Sciatic nerve (tissue), 2 donors: ENCODE measurements around the gene HDAC4. TPM values are rescaled to one million over a fixed set of nuclear protein-coding genes. Genes with fewer than 3 reads are reported as not detected.

ENCODE experiments used
- ATAC-seq: fragments of 200-7000 bp; cut with Tn5 transposase; one replicate; pipeline ENCODE4 v1.9.1; 2020; ENCODE audit warnings: mild to moderate bottlenecking, moderate library complexity
- DNase-seq: peaks from one replicate; pipeline ENCODE4 v3.0.0-alpha.2; 2020; ENCODE audit warnings: low spot score
- intact Hi-C: fragments of 100-400 bp; cut with DNase I; formaldehyde crosslinking; loops from one replicate; pipeline ENCODE4 v1.14.2; 2022
- total RNA-seq: library from RNA; stranded (reverse); fragmentation: NEBNext Ultra II Directional; extraction: Animal tissue kit (Norgen Biotek cat#: 25700); gene quantifications from one replicate; pipeline ENCODE4 v1.2.1, GENCODE V29; 2021
- donor health status: DM: no; HTN: no; CAD: no.
- donor health status: DM: no; HTN: no; CAD: no.

The HDAC4 gene
- total RNA-seq, 1 donor from 2014 or later, result 99.5 TPM

GRCh38 chr2:239212929-239213642, 187.7 kb downstream of the HDAC4 start:
- DNase-seq (no peak), ATAC-seq (peak; percentile 66)
- intact Hi-C loops, result no loop called here

DNA sequence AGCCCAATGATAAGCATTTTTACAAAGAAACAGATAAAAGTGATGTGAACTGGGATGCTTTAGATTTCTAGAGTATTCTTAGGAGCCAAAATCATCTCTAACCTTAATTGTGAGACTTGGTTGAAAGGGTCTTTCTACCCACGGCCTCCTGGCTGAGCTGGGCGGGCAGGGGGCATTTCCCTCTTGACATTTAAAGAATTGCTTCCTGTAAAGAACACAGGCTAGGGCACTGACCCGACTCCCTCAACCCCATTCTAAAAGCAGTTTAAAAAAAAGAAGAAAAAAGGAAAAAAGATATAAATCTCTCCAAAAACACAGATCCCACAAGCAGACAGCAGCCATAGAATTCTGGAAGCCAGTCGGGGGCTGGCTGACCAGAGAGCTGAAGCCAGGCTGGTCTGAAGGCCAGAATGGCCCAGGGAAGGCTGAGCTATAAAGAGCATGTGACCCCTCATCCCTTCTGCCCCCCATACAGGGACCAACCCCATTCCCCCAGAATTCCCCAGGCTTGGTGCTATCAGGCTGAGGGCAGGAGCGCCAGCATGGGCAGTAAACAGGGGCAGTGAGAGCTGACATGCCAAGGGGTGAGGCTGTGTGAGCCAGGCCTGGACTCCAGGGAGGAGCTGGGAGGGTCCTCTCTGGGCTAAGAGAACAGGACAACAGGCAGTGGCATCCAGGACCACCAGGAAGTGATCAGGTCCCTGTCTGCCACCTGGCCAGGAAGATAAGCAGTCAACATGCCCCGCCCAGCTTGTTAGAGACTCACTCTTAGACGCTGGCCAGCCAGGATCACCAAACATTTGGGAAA, 188.5 kb downstream of the HDAC4 start:
- DNase-seq (no peak), ATAC-seq (peak; percentile 16)
- intact Hi-C loops, result no loop called here

DNA sequence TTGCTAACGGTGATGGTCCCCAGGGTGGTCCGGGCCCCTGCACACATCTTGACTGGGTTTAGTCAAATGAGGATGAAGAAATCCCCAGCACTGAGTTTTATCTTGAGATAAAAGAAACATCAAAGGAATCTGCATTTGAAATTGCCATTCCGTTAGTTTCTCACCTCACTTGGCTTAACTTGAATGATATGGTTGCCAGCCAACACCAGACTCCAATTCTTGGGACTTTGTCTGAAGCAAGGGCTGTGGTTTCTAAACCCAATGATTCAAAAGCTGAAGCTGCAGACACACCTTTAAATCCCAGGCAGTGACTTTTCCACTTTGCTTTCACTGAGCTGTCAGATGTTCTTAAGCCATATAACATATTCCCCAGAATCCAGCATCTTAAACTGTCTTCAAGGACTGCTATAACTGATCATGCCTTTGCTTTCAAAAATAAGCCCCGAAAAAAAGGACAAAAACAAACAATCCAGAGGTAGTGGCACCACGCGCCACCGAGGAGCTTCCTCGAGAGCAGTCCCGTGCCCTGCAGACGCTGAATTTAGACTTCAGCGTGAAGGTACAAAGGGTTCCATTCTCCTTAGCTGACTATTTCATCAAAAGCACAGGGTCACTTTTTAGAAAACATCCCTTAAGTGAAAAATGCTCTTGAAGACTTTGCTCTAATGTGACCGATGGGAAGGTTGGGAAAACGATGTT, 189.3 kb downstream of the HDAC4 start:
- intact Hi-C loops, result no loop called here
- DNase-seq, result no peak
- ATAC-seq, result peak; percentile 62

DNA sequence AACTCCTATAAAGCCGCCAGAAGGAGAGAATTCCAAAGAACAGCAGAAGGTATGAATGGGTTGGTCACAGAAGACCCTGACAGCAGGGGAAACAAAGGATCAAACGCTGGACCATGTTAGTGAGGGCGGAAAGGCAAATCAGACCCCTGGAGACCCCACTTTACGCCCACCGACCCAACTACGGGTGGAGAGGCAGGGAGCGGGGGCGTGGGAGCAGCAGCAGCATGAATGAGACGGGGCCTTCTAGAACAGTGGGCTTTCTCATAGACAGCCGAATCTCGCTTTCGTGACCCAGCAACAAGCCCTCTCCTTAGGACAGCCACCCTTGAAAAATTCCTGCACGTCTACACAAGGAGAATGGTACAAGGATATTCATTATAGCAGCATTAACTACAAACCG, 191.0 kb downstream of the HDAC4 start:
- ATAC-seq (peak; percentile 3), DNase-seq (no peak)
- intact Hi-C loops, result no loop called here

DNA sequence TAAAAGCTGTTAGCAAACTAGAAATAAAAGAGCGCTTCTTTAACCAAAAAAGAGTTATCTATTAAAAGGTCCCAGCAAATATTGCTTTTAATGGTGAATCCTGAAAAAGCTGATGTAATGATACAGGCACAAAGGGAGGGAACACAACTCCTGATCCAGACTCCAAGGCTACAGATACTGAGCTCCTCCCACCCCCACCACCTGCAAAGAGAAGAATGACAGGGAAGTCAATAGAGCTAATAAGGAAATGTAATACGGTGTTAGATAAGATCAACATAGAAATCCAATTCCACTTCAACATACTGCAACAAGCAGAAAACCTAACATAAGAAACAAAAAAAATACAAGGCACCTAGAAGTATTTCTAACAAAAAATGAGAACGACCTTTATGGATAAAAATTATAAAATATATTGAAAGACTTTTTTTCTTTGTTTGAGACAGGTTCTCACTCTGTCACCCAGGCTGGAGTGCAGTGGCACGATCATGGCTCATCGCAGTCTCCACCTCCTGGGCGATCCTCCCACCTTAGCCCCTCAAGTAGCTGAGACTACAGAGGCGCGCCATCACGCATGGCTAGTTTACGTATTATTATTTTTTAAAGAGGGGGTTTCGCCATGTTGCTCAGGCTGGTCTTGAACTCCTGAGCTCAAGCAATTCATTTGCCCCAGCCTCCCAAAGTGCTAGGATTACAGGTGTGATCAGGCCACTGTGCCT, 192.2 kb downstream of the HDAC4 start:
- intact Hi-C loops, result no loop called here
- no peak for ATAC-seq
- DNase-seq, result no peak

DNA sequence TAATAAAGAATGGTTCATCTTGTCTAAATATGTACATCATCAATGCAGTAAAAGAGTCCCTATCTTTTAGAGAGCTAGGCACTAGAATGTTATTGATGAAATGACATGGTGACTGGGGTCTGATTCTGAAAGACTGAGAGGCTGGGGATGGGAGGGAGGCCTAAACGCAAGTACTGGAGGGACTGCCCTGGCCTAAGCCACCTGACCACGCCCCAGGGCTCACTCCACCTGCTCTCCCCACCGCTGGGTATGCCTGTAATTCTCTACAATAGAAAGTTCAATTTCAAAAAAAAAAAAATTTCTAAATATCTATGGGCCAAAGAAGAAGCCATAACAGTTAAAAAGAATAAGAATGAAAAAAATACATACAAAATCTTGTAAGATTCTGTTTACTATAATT, 194.0 kb downstream of the HDAC4 start:
- no peak for DNase-seq
- intact Hi-C loops, result no loop called here
- ATAC-seq, result no peak

GRCh38 chr2:239206042-239206441, 194.8 kb downstream of the HDAC4 start:
- ATAC-seq, result no peak
- intact Hi-C loops, result no loop called here
- no peak for DNase-seq

DNA sequence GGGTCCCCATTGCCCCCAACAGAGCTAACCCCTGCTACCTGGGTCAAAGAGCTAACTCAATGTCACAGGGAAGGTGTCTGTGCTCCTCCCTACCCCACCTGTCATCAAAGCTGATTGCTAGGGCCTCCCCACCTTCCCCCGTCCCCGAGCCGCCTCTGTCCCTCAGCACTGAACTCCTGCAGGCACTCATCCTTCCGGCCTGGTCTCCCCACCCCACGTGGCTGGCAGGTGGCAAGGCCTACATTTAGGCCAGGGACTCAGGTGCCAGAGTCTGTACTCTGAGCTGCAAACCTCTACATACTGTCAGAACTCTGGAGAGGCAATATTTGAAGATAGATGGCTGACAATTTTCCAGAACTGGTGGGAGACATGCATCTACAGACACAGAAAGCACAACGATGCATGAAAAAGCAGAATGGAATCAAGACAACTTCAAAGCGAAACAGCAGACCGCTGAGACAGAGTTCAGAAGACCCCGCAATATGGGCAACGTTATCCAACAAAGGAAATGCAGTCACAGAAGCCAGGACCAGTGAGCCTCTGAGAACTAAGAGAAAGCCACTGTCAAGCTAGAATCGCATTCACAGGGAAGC, 195.8 kb downstream of the HDAC4 start:
- ATAC-seq (no peak), DNase-seq (no peak)
- intact Hi-C loops, result no loop called here

- ATAC-seq (no peak), DNase-seq (peak; percentile 53)
- intact Hi-C loops, result no loop called here
Measured at GRCh38 chr2:239204136-239204875, 196.5 kb downstream of the HDAC4 start.

GRCh38 chr2:239203443-239204135, 197.2 kb downstream of the HDAC4 start:
- ATAC-seq, result no peak
- peak; percentile 37 for DNase-seq
- intact Hi-C loops, result no loop called here

DNA sequence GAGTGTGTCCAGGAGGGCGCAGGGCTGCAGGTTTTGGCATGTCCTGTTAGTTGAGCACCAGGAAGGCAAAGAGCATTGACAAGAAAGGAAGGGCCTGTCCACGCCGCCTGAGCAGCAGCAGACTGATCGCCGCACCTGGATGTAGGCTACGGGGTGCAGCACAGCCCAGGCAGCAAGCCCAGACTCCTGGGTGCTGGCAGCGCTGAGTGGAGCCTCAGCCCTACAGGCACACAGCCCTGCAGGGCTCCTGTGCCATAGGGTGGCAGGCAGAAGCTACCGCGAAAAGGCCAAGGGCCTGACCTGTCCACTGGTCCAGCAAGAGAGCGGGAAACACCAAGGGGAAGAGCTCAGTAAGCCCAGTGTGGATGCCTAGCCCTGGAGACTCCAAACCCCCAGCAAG, 198.0 kb downstream of the HDAC4 start:
- ATAC-seq (no peak), DNase-seq (peak; percentile 45)
- intact Hi-C loops, result no loop called here

DNA sequence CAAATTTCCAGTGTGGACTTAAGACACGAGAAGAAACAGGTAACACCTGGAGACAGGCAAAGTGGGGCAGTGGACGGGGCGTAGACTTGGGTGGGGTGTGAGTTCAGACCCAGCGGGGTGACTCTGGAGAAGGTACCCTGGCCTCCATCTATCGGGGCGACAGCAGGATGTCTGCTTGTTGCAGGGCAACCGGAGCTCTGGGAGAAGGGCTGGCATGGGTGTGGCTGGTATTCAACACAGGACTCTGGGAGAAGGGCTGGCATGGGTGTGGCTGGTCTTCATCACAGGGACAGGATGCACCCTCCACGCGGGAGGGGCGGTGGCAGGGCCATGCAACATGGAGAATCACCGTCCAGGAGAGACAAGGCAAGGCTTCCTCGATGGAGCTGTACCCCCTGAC, 198.5 kb downstream of the HDAC4 start:
- intact Hi-C loops, result no loop called here
- peak; percentile 59 for DNase-seq

DNA sequence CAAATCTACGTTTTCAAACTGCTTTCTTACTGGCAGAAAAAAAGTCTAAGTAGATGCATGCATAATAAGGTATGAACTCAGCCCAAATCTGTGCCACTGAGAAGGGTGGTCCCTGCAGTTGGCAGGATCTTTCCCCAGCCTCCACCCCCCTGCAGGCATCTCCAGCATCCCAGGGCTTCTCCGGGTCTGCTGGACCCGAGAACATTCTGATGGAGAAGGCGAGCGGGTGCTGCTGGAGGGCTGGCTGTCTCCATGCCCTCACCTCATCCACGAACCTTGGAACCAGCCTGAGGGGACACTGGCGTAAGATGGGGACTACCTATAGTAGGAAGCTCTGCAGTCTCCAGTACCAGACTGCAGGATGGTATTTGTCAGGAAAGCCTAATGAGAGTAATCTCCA, 198.9 kb downstream of the HDAC4 start:
- ATAC-seq (no peak), DNase-seq (peak; percentile 33)
- intact Hi-C loops, result no loop called here

More for the DNA sequence above, 198.5 kb downstream of the HDAC4 start:
- ATAC-seq, result no peak

DNA sequence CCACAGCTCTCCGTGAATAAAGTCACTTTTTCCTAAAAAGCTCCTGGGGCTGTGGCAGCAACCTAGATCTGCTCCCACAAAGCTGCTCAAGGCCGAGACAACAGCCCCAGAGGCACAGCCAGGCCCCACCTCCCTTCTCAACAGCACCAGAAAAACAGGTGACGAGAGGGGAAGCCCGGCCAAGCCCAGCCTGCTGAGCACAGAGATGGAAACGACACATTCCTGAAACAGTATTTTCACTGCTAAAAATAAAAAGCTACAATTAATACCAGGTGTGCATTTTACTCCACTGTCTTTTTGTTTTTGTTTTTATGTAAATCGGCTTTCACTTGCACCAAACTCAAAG, 199.3 kb downstream of the HDAC4 start:
- peak; percentile 81 for DNase-seq
- ATAC-seq, result peak; percentile 80
- intact Hi-C loops, result no loop called here

DNA sequence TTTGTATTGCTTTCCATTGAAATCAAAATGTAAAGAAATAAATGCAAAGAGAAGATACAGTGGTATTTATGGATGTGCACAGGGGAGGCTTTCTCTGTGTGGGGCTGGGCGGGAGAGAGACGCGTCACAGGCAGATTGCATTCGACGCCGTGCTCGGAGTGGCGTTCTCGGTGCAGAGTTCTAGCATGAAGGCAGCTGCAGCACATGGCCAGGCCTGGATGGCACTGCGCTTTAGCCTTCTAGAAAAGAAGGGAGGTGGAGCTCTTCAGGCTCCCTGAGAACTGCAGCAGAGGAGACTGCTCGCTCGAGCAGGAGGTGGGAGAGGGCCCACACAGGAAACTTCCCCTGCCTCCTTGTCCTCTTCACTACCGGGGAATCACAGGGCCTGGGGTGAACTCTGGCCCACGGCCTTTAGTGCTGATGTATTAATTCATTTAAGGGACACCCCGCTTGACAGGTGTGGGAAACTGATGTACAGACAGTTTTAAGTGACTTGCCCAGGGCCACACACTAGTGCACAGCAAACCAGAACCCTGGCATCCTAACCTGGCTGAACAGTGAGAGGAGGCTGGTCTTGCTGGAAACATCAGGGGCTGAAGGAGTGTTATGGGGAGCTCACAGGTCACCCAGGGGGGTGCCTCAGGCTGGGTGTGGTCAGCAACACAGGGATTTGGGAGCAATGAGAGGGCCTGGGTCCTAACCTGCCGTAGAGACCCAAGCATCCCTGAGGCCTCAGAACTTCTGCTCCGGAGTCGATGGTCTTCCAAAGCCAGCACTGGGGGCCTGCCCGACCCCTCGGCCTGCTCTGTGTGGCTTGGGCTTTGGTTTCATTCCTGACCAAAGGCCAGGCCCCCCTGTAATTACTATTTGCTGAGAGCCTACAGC, 199.9 kb downstream of the HDAC4 start:
- ATAC-seq (no peak), DNase-seq (peak; percentile 63)

DNA sequence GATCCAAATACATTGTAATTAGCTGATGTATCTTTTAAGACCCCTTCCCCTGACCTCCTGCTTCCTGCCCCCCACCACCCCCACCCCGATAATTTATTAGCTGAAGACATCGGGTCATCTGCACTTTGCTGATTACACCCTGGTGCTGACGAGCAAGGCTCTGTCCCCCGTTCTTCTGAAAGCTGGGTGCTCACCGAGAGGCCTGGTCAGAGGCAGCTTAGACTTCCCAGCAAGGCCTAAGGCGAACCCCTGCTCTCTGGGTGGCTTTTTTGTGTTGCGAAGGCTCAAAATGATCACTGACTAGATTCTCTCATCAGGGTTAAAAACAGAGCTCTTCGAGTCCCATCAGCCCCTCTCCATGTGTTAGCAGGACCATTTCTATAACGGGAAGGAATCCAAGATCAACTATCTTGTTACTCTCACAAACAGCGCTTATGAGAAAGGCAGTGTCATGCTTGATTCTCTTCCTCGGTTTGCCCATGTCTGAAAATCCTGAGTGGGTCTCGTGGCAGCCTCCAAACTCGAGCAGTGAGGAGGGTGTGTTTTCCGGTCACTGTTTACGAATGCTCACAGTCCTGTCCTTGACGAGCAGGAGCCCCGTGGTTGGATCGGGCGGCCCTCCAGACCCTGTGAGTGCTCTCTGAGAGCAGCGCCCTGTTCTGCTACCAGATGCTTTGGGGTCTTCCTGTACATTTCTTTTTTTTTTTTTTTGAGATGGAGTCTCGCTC, 201.6 kb downstream of the HDAC4 start:
- peak; percentile 75 for ATAC-seq
- peak; percentile 83 for DNase-seq
- intact Hi-C loops, result no loop called here

More for the DNA sequence above, 199.9 kb downstream of the HDAC4 start:
- intact Hi-C loops, result no loop called here
